IMR-90 (cell line): ENCODE data around the gene CCDC74A.
"Not testable (repeated sequence)": the region's sequence is repeated elsewhere in the genome, so short reads cannot be mapped to it uniquely, and the experiment has no call there.

Experiments used
- BHLHE40 ChIP-seq: fragments of 150-350 bp; IDR thresholded peaks from 2 replicates; pipeline ENCODE4 v1.6.1; 2016; ENCODE audit warnings: mild to moderate bottlenecking, low read depth, low read length
- CEBPB ChIP-seq: IDR thresholded peaks from 2 replicates; pipeline ENCODE4 v1.6.1; 2012; ENCODE audit warnings: low read depth, low read length, improper control_type of control experiment
- NFE2L2 ChIP-seq: fragments of 150-350 bp; IDR thresholded peaks from 2 replicates; pipeline ENCODE4 v1.6.1; 2016; ENCODE audit warnings: low read depth, mild to moderate bottlenecking, low read length
- POLR2A ChIP-seq: IDR thresholded peaks from 2 replicates; pipeline ENCODE4 v1.6.1; 2012; ENCODE audit warnings: mild to moderate bottlenecking, low read depth, low read length
- RAD21 ChIP-seq: IDR thresholded peaks from 2 replicates; pipeline ENCODE4 v1.6.1; 2012; ENCODE audit warnings: low read length, improper control_type of control experiment
- TF ChIP-seq, protein P1 (sequence below): conservative IDR thresholded peaks from 2 replicates; pipeline ENCODE4 v1.5.1; 2012; ENCODE audit warnings: mild to moderate bottlenecking, low read depth, low read length, improper control_type of control experiment
- TF ChIP-seq, protein P2 (sequence below): fragments of 150-350 bp; IDR thresholded peaks from 2 replicates; pipeline ENCODE4 v1.6.1; 2017; ENCODE audit warnings: mild to moderate bottlenecking, antibody characterized with exemption, low read length, low read depth
- TF ChIP-seq, protein P3 (sequence below): fragments of 150-350 bp; IDR thresholded peaks from 2 replicates; pipeline ENCODE4 v1.6.1; 2016; ENCODE audit warnings: low read depth, mild to moderate bottlenecking, low read length, moderate library complexity, borderline replicate concordance

DNA sequence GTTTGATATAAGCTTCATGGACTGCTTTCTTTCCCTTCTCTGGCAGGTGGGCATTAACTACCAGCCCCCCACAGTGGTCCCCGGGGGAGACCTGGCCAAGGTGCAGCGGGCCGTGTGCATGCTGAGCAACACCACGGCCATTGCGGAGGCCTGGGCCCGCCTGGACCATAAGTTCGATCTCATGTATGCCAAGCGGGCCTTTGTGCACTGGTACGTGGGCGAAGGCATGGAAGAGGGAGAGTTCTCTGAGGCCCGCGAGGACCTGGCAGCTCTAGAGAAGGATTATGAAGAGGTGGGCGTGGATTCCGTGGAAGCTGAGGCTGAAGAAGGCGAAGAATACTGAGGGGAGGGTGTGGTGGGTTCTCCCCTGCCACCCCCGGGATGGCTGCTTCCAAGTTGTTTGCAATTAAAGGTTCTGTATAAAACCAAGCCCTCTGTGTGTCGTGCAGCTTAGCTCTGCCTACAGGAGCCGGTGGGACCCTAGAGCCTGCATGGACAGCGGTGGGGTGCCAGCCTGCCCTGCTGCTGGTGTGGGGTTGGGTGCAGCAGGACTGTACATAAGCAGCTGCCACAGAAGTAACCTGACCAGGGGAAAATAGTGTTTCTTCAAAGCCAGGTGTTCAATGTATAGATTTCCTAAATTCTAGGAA, 45.1 kb upstream of the CCDC74A start:
- TF ChIP-seq, protein P1, sequence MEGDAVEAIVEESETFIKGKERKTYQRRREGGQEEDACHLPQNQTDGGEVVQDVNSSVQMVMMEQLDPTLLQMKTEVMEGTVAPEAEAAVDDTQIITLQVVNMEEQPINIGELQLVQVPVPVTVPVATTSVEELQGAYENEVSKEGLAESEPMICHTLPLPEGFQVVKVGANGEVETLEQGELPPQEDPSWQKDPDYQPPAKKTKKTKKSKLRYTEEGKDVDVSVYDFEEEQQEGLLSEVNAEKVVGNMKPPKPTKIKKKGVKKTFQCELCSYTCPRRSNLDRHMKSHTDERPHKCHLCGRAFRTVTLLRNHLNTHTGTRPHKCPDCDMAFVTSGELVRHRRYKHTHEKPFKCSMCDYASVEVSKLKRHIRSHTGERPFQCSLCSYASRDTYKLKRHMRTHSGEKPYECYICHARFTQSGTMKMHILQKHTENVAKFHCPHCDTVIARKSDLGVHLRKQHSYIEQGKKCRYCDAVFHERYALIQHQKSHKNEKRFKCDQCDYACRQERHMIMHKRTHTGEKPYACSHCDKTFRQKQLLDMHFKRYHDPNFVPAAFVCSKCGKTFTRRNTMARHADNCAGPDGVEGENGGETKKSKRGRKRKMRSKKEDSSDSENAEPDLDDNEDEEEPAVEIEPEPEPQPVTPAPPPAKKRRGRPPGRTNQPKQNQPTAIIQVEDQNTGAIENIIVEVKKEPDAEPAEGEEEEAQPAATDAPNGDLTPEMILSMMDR = not testable (repeated sequence)
- TF ChIP-seq CEBPB, NFE2L2, RAD21, BHLHE40, POLR2A: not testable (repeated sequence)
- TF ChIP-seq, protein P2, sequence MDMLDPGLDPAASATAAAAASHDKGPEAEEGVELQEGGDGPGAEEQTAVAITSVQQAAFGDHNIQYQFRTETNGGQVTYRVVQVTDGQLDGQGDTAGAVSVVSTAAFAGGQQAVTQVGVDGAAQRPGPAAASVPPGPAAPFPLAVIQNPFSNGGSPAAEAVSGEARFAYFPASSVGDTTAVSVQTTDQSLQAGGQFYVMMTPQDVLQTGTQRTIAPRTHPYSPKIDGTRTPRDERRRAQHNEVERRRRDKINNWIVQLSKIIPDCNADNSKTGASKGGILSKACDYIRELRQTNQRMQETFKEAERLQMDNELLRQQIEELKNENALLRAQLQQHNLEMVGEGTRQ = not testable (repeated sequence)
- TF ChIP-seq, protein P3, sequence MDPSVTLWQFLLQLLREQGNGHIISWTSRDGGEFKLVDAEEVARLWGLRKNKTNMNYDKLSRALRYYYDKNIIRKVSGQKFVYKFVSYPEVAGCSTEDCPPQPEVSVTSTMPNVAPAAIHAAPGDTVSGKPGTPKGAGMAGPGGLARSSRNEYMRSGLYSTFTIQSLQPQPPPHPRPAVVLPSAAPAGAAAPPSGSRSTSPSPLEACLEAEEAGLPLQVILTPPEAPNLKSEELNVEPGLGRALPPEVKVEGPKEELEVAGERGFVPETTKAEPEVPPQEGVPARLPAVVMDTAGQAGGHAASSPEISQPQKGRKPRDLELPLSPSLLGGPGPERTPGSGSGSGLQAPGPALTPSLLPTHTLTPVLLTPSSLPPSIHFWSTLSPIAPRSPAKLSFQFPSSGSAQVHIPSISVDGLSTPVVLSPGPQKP = not testable (repeated sequence)
